Duodenal mucosa (tissue), 2 donors: Measurements from ENCODE around the gene JADE2.

Experiments used
- H3K27ac ChIP-seq: one replicate; pipeline ENCODE4 v1.7.0; 2013; ENCODE audit warnings: low read depth, low read length
- H3K27me3 ChIP-seq, 2 donors: one replicate each; pipeline ENCODE4 v1.7.0; 2013; ENCODE audit warnings: low read length in 2 of 2, control low read depth in 1 of 2; ENCODE audit not compliant: insufficient read depth in 2 of 2, control insufficient read depth in 1 of 2
- H3K36me3 ChIP-seq, 2 donors: one replicate each; pipeline ENCODE4 v1.7.0; 2013; ENCODE audit warnings: low read length in 2 of 2, control low read depth in 1 of 2; ENCODE audit not compliant: insufficient read depth in 2 of 2, control insufficient read depth in 1 of 2
- H3K4me1 ChIP-seq, 2 donors: one replicate each; pipeline ENCODE4 v1.7.0; 2013; ENCODE audit warnings: low read length in 2 of 2, control low read depth in 1 of 2; ENCODE audit not compliant: insufficient read depth in 2 of 2, control insufficient read depth in 1 of 2
- H3K4me3 ChIP-seq, 2 donors: one replicate each; pipeline ENCODE4 v1.7.0; 2013; ENCODE audit warnings: low read length in 2 of 2, low read depth in 1 of 2
- H3K9ac ChIP-seq, 2 donors: one replicate each; pipeline ENCODE4 v1.7.0; 2013; ENCODE audit warnings: low read length in 2 of 2, low read depth in 1 of 2
- H3K9me3 ChIP-seq, 2 donors: one replicate each; pipeline ENCODE4 v1.7.0; 2013; ENCODE audit warnings: low read length in 2 of 2, control low read depth in 1 of 2; ENCODE audit not compliant: control insufficient read depth in 1 of 2

Gene JADE2

GRCh38 chr5:134561871-134562296, 36.4 kb downstream of the JADE2 start:
- no peaks in the 10 kb centered on the region for H3K4me1 ChIP-seq
- peaks cover 64 to 81% of the 10 kb centered on the region in 2 donors for H3K36me3 ChIP-seq
- H3K27ac ChIP-seq: no peak overlapping the region
- no peak overlapping the region for H3K9ac ChIP-seq
- H3K9me3 ChIP-seq: no peaks in the 10 kb centered on the region
- no peaks in the 10 kb centered on the region for H3K27me3 ChIP-seq
- no peak overlapping the region for H3K4me3 ChIP-seq

- Histone ChIP-seq H3K36me3 (peaks cover 74 to 90% of the 10 kb centered on the region in 2 donors), H3K27ac (no peak overlapping the region), H3K4me1 (peaks cover 6 to 7% of the 10 kb centered on the region in 2 donors), H3K9ac (no peak overlapping the region), H3K27me3 (no peaks in the 10 kb centered on the region), H3K9me3 (no peaks in the 10 kb centered on the region), H3K4me3 (no peak overlapping the region)
These were observed 37.8 kb downstream of the JADE2 start for GRCh38 chr5:134563221-134563620.

- peaks cover 71 to 93% of the 10 kb centered on the region in 2 donors for H3K36me3 ChIP-seq
These were observed 38.5 kb downstream of the JADE2 start for GRCh38 chr5:134563962-134564361.

GRCh38 chr5:134564396-134564795, 38.9 kb downstream of the JADE2 start:
- H3K4me1 ChIP-seq: peaks cover 18 to 19% of the 10 kb centered on the region in 2 donors
- peaks cover 66 to 93% of the 10 kb centered on the region in 2 donors for H3K36me3 ChIP-seq
- H3K9me3 ChIP-seq: no peaks in the 10 kb centered on the region
- H3K4me3 ChIP-seq: no peak overlapping the region
- H3K27ac ChIP-seq: no peak overlapping the region
- no peak overlapping the region for H3K9ac ChIP-seq
- H3K27me3 ChIP-seq: no peaks in the 10 kb centered on the region

More at GRCh38 chr5:134563962-134564361, 38.5 kb downstream of the JADE2 start:
- Histone ChIP-seq H3K9ac (no peak overlapping the region), H3K4me1 (peaks cover 14% of the 10 kb centered on the region in 2 donors), H3K4me3 (no peak overlapping the region), H3K9me3 (no peaks in the 10 kb centered on the region), H3K27ac (no peak overlapping the region), H3K27me3 (no peaks in the 10 kb centered on the region)

GRCh38 chr5:134565791-134566740, 40.6 kb downstream of the JADE2 start:
- H3K4me3 ChIP-seq: no peak overlapping the region
- peaks cover 57 to 92% of the 10 kb centered on the region in 2 donors for H3K36me3 ChIP-seq
- H3K9ac ChIP-seq: no peak overlapping the region
- peaks cover 21 to 24% of the 10 kb centered on the region in 2 donors for H3K4me1 ChIP-seq
- no peaks in the 10 kb centered on the region for H3K9me3 ChIP-seq
- no peaks in the 10 kb centered on the region for H3K27me3 ChIP-seq
- no peak overlapping the region for H3K27ac ChIP-seq

- no peak overlapping the region for H3K27ac ChIP-seq
- H3K9me3 ChIP-seq: no peaks in the 10 kb centered on the region
- H3K4me1 ChIP-seq: peaks cover 21 to 24% of the 10 kb centered on the region in 2 donors
- H3K27me3 ChIP-seq: no peaks in the 10 kb centered on the region
- H3K9ac ChIP-seq: no peak overlapping the region
- H3K4me3 ChIP-seq: no peak overlapping the region
- H3K36me3 ChIP-seq: peaks cover 50 to 88% of the 10 kb centered on the region in 2 donors
These were observed 41.3 kb downstream of the JADE2 start for GRCh38 chr5:134566741-134567221.

GRCh38 chr5:134567641-134568336, 42.3 kb downstream of the JADE2 start:
- peaks cover 21 to 24% of the 10 kb centered on the region in 2 donors for H3K4me1 ChIP-seq
- H3K27ac ChIP-seq: no peak overlapping the region
- no peak overlapping the region for H3K9ac ChIP-seq

GRCh38 chr5:134568337-134568700, 42.8 kb downstream of the JADE2 start:
- no peak overlapping the region for H3K27ac ChIP-seq
- H3K27me3 ChIP-seq: no peaks in the 10 kb centered on the region
- no peak overlapping the region for H3K4me3 ChIP-seq
- H3K4me1 ChIP-seq: peaks cover 21 to 24% of the 10 kb centered on the region in 2 donors
- no peaks in the 10 kb centered on the region for H3K9me3 ChIP-seq
- no peak overlapping the region for H3K9ac ChIP-seq
- H3K36me3 ChIP-seq: peaks cover 54 to 88% of the 10 kb centered on the region in 2 donors

More at GRCh38 chr5:134567641-134568336, 42.3 kb downstream of the JADE2 start:
- no peak overlapping the region for H3K4me3 ChIP-seq
- no peaks in the 10 kb centered on the region for H3K9me3 ChIP-seq
- no peaks in the 10 kb centered on the region for H3K27me3 ChIP-seq
- H3K36me3 ChIP-seq: peaks cover 52 to 88% of the 10 kb centered on the region in 2 donors

GRCh38 chr5:134568761-134569695, 43.6 kb downstream of the JADE2 start:
- H3K4me1 ChIP-seq: peaks cover 21 to 24% of the 10 kb centered on the region in 2 donors
- H3K9me3 ChIP-seq: no peaks in the 10 kb centered on the region
- H3K4me3 ChIP-seq: no peak overlapping the region
- no peak overlapping the region for H3K27ac ChIP-seq
- no peaks in the 10 kb centered on the region for H3K27me3 ChIP-seq
- H3K9ac ChIP-seq: no peak overlapping the region
- H3K36me3 ChIP-seq: peaks cover 47 to 88% of the 10 kb centered on the region in 2 donors
